ENCODE measurements around the gene EXTL1.

Gene EXTL1

DNA sequence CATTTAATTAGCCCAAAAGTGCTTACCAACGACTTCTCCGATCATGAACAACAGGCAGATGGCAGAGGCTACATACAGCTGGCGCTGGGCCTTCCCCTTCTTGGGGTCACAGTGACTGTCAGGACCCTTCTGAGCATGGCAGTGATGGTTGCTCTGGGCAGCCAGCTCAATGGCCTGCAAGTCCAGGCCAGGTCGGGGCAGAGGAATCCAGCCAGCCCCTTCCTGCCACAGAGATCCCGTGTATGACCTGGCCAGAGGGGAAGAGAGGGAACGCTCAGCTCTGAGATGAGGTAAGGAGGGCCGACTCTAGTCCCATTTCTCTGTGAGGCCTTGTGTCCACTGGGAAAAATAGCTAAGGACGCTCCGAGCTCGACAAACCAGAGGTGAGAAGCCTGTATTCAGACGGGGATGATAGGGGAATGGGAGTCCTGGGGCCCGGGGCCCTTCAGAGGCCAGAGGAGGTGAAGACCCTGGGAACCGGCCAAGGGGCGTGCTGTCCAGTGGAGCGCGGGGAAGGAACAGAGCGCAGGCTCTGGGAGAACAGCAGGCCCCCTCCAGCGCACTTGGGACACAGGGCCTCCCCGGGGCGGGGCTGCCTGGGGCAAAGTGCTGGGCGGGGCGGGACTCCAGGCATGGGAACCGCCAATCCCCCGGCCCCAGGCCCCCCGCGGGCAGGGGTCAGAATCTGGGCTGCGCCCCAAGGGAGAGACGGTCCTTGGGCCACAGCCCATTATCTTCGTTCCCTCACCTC lies 23.6 kb downstream of the EXTL1 start:
- no peak for DNase-seq

DNA sequence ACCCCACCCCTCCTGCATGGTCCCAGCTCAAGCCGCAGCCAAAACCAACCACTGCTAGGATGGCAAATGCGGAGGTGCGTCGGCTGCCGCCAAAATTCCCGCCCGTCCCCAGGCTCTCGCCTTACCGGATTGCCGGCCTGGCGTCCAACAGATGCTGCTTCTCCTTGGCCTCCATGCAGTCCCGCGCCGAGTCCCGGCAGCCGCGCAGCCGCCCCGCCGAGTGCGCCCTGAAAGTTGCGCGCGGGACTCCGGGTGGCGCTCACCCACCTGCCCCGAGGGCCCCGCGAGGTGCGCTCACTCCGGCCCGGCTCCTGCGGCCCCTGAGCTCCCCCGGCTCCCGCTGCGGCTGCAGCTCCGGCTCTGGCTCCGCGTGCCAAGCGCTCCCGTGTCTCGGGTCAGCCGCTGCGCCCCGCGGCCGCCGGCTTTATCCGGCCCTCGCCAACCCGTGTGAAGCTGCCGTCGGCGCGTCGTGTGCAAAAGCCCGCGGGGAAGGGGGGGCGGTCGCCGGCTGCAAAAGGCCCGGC lies 24.2 kb downstream of the EXTL1 start, which contains the start of gene SLC30A2:
Gene SLC30A2, minus strand, starts transcription at position 397 of the 524 bp plus-strand sequence. Its CDS starts 222 bp downstream, at position 175.
- no peak for DNase-seq

DNA sequence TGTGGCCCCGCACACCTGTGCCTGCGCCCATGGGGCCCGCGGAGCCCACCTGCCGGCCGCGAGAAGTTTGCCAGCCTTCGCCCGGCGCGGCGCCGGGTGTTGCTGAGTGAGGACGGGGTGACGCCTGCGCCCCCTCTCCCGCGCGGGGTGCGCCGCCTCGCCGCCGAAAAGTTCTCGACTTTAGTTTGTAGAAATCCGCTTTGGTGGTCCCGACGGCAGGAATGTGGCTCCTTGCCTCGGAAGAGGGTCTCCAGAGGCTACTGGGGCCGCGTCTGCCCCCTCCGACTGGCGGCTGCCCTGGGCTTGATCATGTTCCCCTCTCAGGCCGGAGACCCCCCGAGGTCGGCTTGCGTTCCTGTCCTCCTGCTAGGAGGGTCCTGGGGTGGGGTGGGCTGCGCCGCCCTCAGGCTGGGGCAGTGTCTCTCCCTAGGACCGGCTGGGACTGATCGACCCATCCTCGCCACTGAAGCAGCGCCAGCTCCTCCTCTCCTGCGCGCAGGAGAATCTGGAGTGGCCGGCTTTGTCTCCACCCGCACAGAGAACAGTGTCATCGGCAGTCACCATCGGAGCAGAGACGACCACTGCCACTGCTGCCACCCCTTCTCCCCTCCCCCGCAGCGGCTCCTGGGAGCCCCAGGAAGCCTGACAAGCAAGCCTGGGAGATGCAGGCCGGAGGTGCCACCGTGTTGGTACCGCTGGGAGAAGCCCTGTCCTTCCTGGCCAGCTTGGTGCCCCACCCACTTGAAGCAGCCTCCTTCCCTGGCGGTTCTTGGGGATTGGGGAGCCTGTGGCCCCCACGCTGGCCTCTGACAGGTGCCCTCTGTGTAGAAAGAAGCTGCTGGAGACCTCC lies 24.9 kb downstream of the EXTL1 start:
- no peak for DNase-seq

DNA sequence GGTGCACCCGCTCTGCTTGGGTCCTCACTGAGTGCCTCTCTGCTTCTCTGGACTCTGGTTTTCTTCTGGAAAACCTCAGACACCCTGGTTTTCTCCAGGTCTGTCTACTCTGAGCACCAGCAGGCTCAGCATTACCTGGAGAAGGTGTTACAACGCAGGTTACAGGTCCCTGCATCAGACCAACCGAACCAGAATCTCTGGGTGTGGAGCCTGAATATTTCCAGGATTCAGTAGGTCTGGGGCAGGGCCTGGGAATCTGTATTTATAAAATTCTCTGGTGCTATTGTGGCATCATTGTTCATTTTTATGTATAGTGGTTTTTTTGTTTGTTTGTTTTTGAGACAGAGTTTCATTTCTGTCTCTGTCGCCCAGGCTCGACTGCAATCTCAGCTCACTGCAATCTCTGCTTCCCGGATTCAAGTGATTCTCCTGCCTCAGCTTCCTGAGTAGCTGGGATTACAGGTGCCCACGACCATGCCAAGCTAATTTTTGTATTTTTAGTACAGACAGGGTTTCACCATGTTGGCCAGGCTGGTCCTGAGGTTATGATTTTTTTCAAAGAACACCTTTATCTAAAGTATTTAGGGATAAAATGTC lies 25.8 kb downstream of the EXTL1 start:
- no peak for DNase-seq

DNA sequence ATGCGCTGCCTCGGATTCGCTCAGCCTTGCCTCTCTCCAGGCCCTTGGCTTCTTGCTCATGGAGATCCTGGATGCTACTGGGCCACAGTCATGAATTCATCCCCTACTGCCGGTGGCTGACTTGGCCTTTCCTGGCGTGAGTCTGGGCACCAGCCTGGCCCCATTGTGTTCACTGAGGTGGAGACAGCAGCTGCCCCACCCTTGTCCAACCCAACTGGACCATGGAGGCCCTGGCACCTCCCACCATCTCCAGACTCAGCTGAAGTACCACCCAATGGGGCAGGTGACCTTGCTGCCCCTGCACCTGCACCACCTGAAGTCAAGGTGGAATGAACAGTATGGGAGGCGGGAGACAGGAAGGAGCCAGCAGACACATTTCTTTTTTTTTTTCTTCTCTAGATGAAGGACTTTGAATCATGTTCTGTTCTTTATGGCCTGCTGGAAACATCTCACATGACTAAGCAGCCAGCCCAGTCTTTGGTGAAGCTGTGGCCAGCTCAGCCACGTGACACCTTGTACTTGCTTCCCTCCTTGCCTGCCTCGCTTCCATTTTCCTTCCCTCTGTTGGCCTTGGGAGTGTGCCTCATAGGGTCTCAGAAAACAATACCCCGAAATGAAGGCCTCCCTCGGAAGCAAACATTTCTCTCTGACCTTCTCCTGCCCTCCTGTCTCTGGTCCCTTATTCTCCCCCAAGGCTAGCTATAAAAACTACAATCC lies 28.1 kb downstream of the EXTL1 start:
- no peak for DNase-seq

DNA sequence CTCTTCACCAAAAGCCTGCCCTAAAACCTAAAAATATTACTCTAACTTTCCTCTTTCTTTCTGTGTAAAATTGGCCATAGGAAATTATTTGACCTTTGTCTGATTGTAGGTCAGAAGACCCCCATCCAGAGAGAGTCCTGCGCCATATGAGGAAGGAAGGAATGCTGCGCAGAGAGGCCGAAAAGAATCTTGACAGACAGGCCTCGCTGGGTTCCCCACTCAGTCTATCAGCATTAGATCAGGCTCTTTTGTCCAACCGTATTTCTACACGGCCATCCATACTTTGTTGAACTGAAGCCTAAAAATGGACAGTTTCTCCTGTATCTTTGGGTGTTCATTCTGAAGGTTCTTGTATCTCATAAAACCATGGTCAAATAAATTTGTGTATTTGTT lies 28.7 kb downstream of the EXTL1 start:
- no peak for DNase-seq

DNA sequence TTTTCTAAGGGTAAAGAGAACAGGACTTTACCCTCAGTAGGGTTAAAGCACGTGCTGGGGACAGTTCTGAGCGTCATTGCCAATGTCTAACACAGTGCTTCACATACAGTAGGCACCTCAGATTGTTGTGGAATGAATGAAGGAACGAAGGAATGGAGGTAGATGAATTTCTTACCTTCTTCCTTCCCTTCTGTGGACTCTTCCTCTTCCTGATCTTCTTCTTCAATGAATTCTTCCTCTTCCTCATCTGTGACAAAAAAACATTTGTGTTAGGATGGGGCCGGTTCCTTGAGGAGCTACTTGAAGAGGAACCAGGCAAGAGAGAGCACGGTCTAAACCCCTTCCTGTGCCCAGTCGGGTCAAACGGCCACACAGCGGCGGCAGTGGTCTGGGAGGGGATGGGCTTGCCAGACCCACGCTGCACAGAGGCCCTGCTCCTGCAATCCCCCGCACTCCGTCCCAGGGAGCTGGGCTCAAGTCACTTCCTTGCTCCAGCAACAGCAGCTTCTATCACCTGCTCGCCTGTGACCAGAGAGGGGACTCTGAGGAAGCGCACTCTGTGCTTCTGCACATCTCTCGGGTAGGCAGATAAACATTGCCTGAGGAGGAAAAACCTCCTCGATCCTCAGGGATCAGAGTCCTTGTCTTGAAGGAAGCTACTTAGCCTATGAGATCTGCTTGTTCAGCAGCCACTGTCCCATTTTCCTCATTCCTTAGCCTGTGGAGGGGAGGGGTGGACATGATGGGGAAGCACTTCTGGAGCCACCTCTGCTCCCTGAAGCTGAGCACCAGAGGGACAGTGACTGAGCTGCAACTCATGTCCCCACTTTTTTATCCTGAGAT lies 32.4 kb downstream of the EXTL1 start:
- no peak for DNase-seq

DNA sequence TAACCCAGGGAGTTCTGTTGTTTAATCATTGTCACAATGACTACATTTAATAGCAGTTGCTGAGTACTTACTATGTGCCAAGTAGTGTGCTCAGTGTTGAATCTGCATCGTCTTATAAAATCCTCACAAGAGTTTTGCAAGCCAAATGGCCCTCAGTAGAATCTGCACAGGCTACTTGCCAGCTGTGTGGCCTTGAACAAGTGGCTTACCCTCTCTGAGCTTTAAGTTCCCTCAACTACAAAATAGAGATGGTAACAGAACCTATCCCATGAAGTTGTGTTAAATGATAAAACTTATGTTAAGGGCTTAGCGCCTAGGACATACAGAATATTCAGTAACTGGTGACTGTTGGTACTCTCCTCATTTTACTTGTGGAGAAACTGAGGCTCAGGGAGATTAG lies 33.5 kb downstream of the EXTL1 start:
- DNase-seq = no peak

DNA sequence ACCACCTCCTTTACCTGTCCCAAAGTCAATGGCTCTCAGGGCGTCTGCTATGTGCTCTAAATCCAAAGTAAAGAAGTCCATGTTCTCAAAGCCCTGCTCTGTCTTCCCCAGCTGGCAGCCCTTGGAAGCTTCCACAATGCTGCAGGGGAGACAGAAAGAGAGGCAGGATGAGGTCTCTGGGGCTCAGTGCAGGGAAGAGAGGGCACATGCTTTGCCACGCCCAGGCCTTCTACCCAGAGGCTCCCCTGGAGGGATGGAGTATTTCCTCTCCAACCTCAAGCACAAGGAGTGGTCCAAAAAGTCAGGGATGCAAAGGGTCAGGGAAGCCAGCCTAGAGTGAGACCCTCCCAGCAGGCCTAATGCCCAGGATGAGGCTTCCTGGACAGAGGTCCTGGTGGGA lies 35.6 kb downstream of the EXTL1 start:
- DNase-seq = no peak

DNA sequence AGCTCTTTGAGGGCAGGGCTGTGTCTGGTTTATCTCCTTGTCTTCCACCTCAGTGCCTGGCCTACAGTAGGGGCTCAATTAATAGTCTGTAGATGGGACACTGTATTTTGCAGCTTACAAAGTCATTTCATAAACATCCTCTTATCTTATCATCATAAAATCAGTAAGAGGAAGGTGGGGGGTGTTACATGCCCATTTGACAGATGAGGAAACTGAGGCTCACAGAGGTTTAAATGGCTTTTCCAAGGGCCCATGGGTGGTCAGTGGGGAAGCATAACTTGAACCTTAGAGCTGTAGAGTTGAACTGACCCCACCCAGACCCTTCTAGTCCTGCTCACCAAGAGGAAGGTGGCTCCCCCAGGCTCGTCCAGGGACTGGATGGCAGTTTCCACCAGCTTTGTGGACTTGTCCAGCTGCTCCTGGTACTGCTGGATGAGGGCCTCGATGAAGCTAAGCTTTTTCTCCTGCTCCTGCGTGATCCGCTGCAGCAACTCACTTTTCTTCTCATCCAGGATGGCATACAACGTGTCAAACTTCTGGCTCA lies 36.5 kb downstream of the EXTL1 start:
- no peak for DNase-seq

DNA sequence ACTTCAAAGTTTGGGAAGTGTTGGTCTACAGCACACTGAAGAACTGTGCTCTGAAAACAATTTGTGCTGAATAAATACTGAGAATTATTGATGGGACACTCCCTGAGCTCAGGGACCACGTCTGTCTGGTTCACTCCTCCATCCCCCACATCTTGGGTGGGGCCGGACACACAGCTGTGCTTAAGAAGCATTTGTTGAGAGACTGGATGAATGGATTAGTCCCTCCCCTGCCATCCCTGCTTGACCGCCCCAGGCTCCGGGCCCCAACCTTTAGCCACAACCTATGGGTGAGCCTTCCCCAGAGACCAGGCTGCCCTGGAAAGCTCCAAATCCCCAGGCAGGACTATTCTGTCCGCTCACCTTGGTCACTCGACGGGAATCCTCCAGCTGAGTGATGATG lies 38.3 kb downstream of the EXTL1 start:
- DNase-seq = no peak

DNA sequence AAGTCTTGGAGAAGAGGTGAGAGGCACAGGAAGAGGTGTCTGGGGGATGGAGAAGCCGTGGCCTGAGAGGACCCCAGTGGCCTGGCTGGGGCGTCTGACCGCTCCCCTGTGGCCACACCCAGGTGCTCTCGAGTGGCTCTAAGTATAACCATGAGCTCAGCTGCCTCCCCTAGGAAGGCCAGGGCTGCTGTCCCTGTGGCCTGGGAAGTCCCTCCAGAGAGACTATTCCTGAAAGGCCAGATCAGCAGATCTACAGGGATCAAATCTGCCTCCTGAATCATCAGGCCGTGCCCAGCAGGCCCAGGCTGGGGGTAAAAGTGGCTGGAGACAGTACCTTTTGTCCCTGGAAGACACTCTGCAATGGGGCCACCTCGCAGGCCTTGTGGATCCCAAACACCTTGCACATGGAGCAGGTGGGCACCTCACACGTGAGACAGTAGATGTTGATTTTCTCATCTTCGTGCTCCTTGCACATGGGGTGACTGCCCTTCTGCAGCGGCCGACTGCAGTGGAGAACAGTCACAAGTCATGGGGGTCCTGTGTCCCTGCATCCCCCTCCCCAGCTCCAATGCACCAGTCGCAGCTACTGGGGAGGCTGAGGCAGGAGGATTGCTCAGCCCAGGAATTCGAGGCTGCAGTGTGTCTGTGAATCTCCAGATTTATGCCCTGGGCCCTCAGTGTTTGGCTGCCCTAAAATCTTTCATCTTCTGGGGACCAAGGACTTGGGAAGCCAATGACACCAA lies 39.4 kb downstream of the EXTL1 start:
- DNase-seq = no peak

DNA sequence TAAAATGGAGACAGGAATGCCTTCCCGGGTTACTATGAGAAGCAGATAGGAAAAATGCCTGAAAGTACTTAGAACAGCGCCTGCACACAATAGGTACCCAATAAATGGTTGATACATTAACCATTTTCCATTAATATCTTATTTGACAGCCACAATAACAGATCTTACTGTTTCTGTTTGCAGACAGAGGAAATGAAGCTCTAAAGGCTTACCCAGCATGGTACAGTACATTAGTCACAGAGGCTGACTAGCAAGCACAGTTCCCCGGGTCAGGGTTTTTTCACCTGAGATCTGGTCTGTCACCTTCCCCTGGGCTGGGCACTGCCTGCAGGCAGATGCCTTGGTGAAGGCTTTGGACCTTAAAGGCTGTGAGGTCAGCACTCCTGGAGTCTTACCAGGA lies 43.0 kb downstream of the EXTL1 start:
- DNase-seq = no peak

DNA sequence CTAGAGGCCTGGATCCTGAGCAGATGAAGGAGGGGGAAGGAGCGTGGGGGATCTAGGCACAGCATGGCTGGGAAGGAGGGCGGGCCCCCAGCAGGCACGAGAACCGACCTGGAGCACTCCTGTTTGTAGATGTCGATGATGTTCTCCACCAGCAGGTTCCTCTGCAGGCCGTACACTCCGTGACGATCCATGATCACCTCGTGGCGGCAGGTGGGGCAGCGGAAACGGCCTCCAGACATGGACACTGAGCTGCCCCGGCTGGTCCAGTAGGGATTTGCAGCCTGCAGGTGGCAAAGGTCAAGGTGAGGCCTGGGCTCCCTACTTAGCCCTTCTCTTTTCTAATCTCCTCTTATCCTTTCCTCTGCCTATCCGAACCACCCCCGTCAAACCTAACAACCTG lies 44.6 kb downstream of the EXTL1 start:
- no peak for DNase-seq

DNA sequence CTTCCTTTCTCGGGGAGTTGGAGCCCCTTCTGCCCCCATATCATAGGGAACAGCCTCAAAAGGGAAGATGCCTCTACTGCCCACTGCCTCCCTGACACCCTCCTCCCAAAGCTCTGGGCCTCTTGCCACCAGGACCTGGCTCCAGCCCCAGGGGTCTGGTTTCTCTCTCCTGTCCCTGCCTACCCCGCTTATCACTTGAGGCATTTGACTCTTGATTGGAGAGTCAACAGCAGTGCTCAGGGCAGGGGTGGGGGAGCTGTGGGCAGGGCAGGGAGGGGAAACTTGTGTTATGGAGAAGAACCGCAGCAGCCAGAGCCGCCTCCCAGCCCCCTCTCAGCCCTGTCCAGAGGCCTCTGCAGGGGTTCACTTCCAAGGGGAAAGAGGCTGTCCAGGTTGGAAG lies 45.3 kb downstream of the EXTL1 start:
- no peak for DNase-seq

DNA sequence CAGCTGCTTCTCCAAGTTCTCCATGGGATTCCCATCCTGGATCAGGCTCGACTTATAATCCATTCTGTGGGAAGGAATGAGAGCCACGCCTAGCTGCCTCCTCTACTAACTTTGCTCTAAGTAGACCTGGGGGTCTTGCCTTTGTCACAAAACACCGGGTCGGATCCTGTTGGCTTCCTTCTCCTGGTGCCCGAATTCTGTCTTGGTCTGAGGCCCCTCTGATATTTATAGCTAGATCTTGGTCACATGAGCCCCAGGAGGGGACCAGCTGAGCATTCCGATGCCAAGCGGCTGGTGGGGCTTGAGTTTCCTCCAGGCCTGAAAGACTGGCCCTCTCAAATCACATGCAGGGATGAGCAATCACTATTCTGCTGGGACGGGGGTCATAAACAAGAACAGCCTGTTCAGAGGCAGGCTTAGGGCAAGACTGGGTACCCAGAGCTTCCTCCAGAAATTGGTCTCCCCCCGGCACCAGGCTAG lies 45.9 kb downstream of the EXTL1 start, which contains the start of gene TRIM63:
Gene TRIM63, minus strand, starts transcription at position 199 of the 480 bp plus-strand sequence. Its CDS starts 136 bp downstream, at position 63.
- DNase-seq = no peak

DNA sequence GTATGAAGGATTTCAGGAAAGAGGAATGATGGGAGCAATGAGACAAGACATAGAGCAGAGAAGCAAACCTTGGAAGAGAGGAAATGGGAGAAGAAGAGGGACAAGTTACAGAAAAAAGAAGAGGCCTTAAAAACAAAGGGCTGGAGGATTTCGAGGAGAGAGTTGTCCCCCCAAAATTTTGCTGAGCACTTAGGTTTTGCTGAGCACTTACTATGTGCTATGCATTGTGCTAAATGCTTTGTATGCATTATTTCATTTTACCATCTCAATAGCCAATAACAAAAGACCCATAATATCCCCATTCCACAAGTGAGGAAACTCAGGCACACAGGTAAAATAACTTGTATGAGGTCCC lies 48.3 kb downstream of the EXTL1 start:
- no peak for DNase-seq

DNA sequence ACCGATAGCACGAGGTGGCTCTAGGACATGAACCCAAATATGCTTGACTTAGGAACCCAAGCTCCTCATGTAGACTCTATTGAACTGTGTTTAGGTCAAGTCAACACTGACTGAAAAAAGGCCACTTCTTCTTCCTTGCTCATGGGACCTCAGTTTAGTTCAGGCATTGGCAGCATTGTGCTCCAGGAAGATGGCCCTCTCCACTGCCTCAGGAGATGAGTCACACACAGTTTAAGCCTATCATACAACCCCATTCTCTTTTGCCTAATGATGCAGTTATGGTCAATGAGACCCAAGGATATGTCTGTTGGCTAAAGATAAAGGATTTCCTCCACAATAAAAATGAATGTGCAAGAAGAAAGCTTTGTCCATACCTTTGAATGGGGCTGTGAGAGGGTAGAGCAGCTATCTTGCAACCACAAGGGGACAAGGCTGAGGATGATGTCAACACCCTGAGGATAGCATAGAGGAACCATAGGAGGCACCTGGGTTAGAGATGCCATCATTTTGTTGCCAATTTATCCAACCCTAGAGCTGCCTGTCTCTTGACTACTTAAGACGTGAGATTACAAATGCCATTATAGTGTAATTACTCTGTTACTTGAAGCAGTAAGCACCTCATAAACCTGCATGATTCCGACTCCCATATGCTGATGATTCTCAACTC lies 48.9 kb downstream of the EXTL1 start:
- no peak for DNase-seq

DNA sequence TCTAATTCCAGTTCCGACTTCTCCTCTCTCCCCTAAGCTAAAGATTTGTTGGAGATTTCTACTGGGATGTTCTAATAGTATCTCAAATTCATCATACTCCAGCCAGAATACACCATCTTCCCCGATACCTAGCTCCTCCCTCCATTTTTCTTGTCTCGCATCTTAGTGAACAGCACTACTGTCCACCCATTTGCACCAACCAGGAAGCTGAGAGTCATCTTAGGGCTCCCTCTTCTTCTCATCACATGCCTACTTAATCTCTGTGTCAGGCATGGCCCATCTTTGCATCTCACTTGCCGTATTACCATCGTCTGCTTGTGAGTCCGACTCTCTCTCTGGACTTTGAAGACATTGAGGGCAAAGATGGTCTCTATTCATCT lies 49.4 kb downstream of the EXTL1 start:
- no peak for DNase-seq

DNA sequence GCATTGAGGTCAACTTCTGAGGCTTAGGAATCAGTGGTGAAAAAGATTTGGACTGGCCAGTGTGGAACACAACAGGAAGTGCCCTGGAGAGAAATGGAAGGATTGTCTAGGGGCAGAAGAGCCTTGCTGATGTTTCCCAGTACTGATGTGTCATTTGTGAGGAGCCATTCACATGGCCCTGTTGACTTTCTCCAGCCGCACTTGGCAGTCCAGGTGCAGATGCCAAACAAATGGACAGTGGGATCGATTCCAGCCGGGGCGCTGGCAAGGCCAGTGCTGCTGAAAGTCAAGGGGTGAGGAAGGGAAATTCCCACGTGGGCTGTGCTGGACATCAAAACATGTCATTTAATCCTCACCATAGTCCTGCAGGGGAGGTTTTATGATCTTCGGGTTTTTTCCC lies 50.7 kb downstream of the EXTL1 start:
- DNase-seq = no peak
